Measurements from ENCODE around the gene APBA2.

Gene APBA2

GRCh38 chr15:28955160-28955992 is 69.6 kb downstream of the APBA2 start:
- TF ChIP-seq CTCF (IDR thresholded peaks at IDR 0.05; ENCODE audit: low read depth, low read length), result no peak
- DNase-seq (ENCODE audit: extremely low read depth, low read depth), result no peak

GRCh38 chr15:28955993-28956421 is 70.2 kb downstream of the APBA2 start:
- no peak for DNase-seq (ENCODE audit: extremely low read depth, low read depth)
- no peak for TF ChIP-seq CTCF (IDR thresholded peaks at IDR 0.05; ENCODE audit: low read depth, low read length)

GRCh38 chr15:28956491-28956890 is 70.7 kb downstream of the APBA2 start:
- no peak for TF ChIP-seq CTCF (IDR thresholded peaks at IDR 0.05; ENCODE audit: low read depth, low read length)
- no peak for DNase-seq (ENCODE audit: extremely low read depth, low read depth)

- TF ChIP-seq CTCF (IDR thresholded peaks at IDR 0.05; ENCODE audit: low read depth, low read length), result no peak
- DNase-seq (ENCODE audit: extremely low read depth, low read depth), result no peak
These were observed 72.1 kb downstream of the APBA2 start for GRCh38 chr15:28957606-28958498.

GRCh38 chr15:28959326-28959725 is 73.6 kb downstream of the APBA2 start:
- no peak for TF ChIP-seq CTCF (IDR thresholded peaks at IDR 0.05; ENCODE audit: low read depth, low read length)
- DNase-seq (ENCODE audit: extremely low read depth, low read depth), result no peak

- DNase-seq (ENCODE audit: extremely low read depth, low read depth), result no peak
- TF ChIP-seq CTCF (IDR thresholded peaks at IDR 0.05; ENCODE audit: low read depth, low read length), result no peak
These were observed 75.2 kb downstream of the APBA2 start for GRCh38 chr15:28960979-28961378.

GRCh38 chr15:28961391-28961790 is 75.6 kb downstream of the APBA2 start:
- no peak for DNase-seq (ENCODE audit: extremely low read depth, low read depth)
- no peak for TF ChIP-seq CTCF (IDR thresholded peaks at IDR 0.05; ENCODE audit: low read depth, low read length)

Measured in AG09319 (cell line).